ENCODE results near the gene MS4A3. TPM values are rescaled to one million over a fixed set of nuclear protein-coding genes. Genes with fewer than 3 reads are reported as not detected.
"Not testable (repeated sequence)": the region's sequence is repeated elsewhere in the genome, so short reads cannot be mapped to it uniquely, and the experiment has no call there.

Gene MS4A3
- total and polyA plus RNA-seq, 11 donors, result 0.11 to 1.4 TPM; not detected in 9

DNA sequence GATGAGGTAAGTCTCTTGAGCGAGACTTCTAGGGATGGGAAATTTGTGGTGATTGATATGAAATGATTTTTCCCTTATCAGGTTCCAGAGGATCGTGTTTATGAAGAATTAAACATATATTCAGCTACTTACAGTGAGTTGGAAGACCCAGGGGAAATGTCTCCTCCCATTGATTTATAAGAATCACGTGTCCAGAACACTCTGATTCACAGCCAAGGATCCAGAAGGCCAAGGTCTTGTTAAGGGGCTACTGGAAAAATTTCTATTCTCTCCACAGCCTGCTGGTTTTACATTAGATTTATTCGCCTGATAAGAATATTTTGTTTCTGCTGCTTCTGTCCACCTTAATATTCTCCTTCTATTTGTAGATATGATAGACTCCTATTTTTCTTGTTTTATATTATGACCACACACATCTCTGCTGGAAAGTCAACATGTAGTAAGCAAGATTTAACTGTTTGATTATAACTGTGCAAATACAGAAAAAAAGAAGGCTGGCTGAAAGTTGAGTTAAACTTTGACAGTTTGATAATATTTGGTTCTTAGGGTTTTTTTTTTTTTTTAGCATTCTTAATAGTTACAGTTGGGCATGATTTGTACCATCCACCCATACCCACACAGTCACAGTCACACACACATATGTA lies 39.1 kb downstream of the MS4A3 start:
- TF ChIP-seq, protein P1, sequence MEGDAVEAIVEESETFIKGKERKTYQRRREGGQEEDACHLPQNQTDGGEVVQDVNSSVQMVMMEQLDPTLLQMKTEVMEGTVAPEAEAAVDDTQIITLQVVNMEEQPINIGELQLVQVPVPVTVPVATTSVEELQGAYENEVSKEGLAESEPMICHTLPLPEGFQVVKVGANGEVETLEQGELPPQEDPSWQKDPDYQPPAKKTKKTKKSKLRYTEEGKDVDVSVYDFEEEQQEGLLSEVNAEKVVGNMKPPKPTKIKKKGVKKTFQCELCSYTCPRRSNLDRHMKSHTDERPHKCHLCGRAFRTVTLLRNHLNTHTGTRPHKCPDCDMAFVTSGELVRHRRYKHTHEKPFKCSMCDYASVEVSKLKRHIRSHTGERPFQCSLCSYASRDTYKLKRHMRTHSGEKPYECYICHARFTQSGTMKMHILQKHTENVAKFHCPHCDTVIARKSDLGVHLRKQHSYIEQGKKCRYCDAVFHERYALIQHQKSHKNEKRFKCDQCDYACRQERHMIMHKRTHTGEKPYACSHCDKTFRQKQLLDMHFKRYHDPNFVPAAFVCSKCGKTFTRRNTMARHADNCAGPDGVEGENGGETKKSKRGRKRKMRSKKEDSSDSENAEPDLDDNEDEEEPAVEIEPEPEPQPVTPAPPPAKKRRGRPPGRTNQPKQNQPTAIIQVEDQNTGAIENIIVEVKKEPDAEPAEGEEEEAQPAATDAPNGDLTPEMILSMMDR (IDR thresholded peaks at IDR 0.05), result no peak
- TF ChIP-seq POLR2A (IDR thresholded peaks at IDR 0.05), result no peak
- H3K36me3 ChIP-seq, result no peaks in the 10 kb centered on the region
- H3K27me3 ChIP-seq, result peaks cover 0 to 7% (median 0%) of the 10 kb centered on the region in 9 donors
- H3K9me3 ChIP-seq, result no peaks in the 10 kb centered on the region
- WGBS, 4 donors, result 66 to 77% (median 74%) methylated on average over 4 of the region's 4 CpGs
- no peaks in the 10 kb centered on the region for H3K4me1 ChIP-seq
- no peak overlapping the region for H3K27ac ChIP-seq
- ATAC-seq (no peak), DNase-seq (no peak)
- no peak overlapping the region for H3K4me3 ChIP-seq
- intact Hi-C loops (cut with DNase I), result no loop called here

DNA sequence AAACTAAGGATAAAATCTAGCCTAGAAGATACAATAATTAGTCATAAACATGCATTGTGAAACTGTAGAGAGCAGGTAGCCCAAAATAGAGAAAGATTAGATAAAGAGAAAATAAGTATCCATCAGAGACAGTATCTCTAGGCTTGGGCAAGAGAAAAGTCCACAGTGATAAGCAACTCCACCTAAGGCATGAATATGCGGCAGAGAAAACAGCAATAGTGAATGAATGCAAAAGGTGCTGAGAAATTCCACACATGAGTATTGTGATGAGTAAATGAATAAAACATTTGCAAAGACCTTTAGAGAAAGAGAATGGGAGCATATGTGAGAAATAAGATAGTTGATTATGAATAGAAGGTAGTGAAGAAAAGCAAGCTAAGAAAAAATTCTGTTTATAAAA lies 40.7 kb downstream of the MS4A3 start:
- Histone ChIP-seq H3K36me3 (no peaks in the 10 kb centered on the region), H3K9me3 (no peaks in the 10 kb centered on the region), H3K4me1 (no peaks in the 10 kb centered on the region), H3K27ac (no peak overlapping the region), H3K4me3 (no peak overlapping the region), H3K27me3 (peaks cover 0 to 2% (median 0%) of the 10 kb centered on the region in 9 donors)
- intact Hi-C loops (cut with DNase I), result no loop called here
- 86 to 94% (median 92%) methylated on average over 1 of the region's 1 CpG for WGBS, 4 donors
- DNase-seq, result no peak
- ATAC-seq, result no peak
- TF ChIP-seq, protein P1 (IDR thresholded peaks at IDR 0.05), result no peak

DNA sequence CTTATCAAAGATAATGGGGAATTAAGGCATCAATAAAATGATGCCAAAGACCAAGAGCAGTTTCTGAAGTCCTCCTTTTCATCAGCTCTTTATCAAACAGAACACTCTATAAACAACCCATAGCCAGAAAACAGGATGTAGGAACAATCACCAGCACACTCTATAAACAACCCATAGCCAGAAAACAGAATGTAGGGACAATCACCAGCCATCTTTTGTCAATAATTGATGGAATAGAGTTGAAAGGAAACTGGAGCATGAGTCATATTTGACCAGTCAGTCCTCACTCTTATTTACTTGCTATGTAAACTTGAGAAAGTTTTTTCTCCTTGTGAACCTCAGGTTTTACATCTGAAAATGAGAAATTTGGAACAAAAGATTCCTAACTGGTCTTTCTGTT lies 42.0 kb downstream of the MS4A3 start:
- Histone ChIP-seq H3K27ac (no peak overlapping the region), H3K36me3 (no peaks in the 10 kb centered on the region), H3K4me3 (no peak overlapping the region), H3K27me3 (no peaks in the 10 kb centered on the region), H3K4me1 (no peaks in the 10 kb centered on the region), H3K9me3 (no peaks in the 10 kb centered on the region)
- DNase-seq (no peak), ATAC-seq (no peak)
- TF ChIP-seq, protein P1 (IDR thresholded peaks at IDR 0.05), result no peak
- TF ChIP-seq POLR2A (IDR thresholded peaks at IDR 0.05), result no peak
- intact Hi-C loops (cut with DNase I), result no loop called here

DNA sequence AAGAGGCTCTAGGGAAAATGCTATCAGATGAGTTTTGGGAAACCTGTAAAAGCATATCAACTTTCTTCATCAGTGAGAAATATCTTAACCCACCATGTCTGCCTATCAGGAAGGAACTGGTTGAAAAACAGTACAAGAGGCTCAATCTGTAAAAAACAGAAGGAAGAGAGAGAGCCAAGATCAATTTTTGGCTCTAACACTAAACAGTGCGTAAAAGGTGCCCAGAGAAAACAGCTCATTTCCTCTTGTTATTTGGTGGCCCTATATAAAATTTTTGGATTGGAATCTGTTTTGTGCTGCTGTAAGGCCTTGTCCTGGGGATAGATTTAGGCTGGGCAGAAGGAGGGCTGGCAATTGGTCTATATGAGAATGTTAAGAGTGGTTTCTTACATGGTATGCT lies 44.1 kb downstream of the MS4A3 start:
- Histone ChIP-seq H3K4me3 (no peak overlapping the region), H3K36me3 (no peaks in the 10 kb centered on the region), H3K4me1 (no peaks in the 10 kb centered on the region), H3K9me3 (no peaks in the 10 kb centered on the region), H3K27me3 (no peaks in the 10 kb centered on the region), H3K27ac (no peak overlapping the region)
- intact Hi-C loops (cut with DNase I), result no loop called here
- WGBS, 4 donors, result 65 to 85% (median 75%) methylated on average over 1 of the region's 1 CpG
- DNase-seq (no peak), ATAC-seq (no peak)
- TF ChIP-seq, protein P1 (IDR thresholded peaks at IDR 0.05), result no peak
- no peak for TF ChIP-seq POLR2A (IDR thresholded peaks at IDR 0.05)

DNA sequence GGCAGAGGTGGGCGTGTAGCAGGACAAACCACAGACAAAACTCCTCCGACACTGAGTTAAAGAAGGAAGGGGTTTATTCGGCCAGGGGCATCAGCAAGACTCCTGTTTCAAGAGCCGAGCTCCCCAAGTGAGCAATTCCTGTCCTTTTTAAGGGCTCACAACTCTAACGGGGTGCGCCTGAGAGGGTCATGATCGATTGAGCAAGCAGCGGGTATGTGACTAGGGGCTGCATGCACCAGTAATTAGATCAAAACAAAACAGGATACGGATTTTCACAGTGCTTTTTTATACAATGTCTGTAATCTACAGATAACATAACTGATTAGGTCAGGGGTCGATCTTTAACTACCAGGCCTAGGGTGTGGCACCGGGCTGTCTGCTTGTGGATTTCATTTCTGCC lies 44.9 kb downstream of the MS4A3 start:
- H3K9me3 ChIP-seq; H3K36me3 ChIP-seq; DNase-seq; H3K4me1 ChIP-seq; H3K27me3 ChIP-seq; intact Hi-C loops (cut with DNase I); H3K27ac ChIP-seq; ATAC-seq; H3K4me3 ChIP-seq: not testable (repeated sequence)
- WGBS, 4 donors, result 85 to 89% (median 87%) methylated on average over 11 of the region's 11 CpGs

DNA sequence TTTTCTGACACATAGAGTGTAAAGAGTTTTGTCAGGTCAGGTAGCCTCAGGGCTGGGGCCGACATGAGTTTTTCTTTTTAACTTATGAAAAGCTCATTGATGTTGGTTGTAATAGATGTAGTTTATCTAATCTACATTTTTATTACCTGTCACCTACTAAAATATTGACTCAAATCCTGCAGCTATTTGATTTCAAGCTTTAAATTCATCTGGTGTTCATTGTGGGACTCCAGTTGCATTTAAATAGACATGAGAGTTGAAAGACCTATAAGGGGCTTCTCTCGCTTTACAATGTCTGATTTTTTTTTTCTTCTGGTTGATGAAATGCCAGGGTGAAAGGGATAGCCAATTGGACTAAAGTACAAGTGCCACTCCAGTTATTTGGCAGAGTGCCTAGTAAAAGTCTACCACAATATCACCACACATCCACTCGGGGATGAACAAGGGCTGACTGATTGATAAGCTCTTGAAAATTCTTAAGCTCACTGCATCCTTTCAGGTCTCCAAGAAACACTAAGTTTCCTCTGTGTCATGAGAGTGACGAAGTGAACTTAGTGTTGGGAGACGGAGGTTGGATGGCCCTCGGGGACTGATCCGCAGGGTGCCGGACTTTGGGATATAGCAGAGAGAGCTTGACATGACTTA lies 48.1 kb downstream of the MS4A3 start:
- H3K27ac ChIP-seq; DNase-seq; intact Hi-C loops (cut with DNase I); H3K4me1 ChIP-seq; H3K9me3 ChIP-seq; H3K36me3 ChIP-seq; H3K4me3 ChIP-seq; ATAC-seq; H3K27me3 ChIP-seq: not testable (repeated sequence)
- WGBS, 4 donors, result 44 to 59% (median 52%) methylated on average over 8 of the region's 8 CpGs

DNA sequence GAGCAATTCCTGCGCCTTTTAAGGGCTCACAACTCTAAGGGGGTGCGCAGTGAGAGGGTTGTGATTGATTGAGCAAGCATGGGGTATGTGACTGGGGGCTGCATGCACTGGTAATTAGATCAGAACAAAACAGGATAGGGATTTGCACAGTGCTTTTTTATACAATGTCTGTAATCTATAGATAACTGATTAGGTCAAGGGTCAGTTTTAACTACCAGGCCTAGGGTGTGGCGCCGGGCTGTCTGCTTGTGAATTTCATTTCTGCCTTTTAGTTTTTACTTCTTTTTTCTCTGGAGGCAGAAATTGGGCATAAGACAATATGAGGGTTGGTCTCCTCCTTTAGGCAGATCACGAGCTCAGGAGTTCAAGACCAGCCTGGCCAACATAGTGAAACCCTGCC lies 52.2 kb downstream of the MS4A3 start:
- DNase-seq; H3K4me1 ChIP-seq; H3K4me3 ChIP-seq; H3K36me3 ChIP-seq; intact Hi-C loops (cut with DNase I); H3K27ac ChIP-seq; H3K27me3 ChIP-seq; ATAC-seq; H3K9me3 ChIP-seq: not testable (repeated sequence)
- 75 to 93% (median 88%) methylated on average over 5 of the region's 5 CpGs for WGBS, 4 donors
